GM12891 (cell line): ENCODE results near the gene DHRS1.

Experiments
- POLR2A ChIP-seq: IDR thresholded peaks from 2 replicates; pipeline ENCODE4 v1.6.1; 2011; ENCODE audit warnings: low read depth, low read length, control low read depth
- POLR2AphosphoS5 ChIP-seq: IDR thresholded peaks from 2 replicates; pipeline ENCODE4 v1.6.1; 2011; ENCODE audit warnings: low read depth, low read length, control low read depth
- SPI1 ChIP-seq: IDR thresholded peaks from 2 replicates; pipeline ENCODE4 v1.6.1; 2011; ENCODE audit warnings: low read depth, low read length, control low read depth
- TAF1 ChIP-seq: IDR thresholded peaks from 2 replicates; pipeline ENCODE4 v1.6.1; 2011; ENCODE audit warnings: low read depth, low read length, control low read depth

DNA sequence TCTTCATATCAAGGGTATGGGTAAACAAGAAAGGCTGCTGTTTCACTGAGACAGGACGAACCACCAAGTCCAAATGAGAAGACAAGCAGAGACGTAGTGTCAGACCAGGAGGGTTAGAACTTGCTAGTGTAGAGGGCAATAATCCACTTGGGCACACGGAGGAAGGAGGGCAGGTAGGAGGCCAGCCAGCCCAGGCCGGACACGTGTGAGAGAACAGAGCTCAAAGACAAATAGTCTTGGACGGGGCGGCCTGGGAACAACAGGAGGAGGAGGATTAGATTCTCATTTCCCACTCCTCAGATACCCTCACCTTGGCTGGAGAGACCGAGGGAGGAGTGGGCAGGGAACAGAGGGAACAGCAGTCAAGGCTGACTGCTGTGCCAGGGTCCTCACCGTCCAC lies 8.8 kb downstream of the DHRS1 start:
- no peak for TF ChIP-seq POLR2AphosphoS5
- no peak for TF ChIP-seq POLR2A
- TF ChIP-seq TAF1 = no peak
- TF ChIP-seq SPI1 = no peak
